ENCODE measurements around the gene GDPD2.

The GDPD2 gene

DNA sequence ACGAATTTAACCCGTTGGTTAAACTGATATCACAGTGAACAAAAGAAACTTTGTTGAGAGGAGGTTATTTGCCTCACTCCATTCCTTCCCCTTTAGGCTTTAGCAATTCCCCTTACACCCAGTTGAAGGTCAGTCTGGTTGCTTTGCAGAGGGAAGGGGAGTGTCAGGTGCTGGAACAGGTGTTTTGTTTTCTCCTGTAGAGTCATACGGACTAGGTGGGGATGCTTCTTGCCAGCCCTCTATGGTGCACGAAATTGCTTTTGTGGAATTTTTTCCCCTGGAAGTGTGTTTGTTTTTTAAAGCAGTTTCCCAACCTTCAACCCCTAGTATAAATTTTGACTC lies 54.6 kb downstream of the GDPD2 start:
- DNase-seq: no peak

DNA sequence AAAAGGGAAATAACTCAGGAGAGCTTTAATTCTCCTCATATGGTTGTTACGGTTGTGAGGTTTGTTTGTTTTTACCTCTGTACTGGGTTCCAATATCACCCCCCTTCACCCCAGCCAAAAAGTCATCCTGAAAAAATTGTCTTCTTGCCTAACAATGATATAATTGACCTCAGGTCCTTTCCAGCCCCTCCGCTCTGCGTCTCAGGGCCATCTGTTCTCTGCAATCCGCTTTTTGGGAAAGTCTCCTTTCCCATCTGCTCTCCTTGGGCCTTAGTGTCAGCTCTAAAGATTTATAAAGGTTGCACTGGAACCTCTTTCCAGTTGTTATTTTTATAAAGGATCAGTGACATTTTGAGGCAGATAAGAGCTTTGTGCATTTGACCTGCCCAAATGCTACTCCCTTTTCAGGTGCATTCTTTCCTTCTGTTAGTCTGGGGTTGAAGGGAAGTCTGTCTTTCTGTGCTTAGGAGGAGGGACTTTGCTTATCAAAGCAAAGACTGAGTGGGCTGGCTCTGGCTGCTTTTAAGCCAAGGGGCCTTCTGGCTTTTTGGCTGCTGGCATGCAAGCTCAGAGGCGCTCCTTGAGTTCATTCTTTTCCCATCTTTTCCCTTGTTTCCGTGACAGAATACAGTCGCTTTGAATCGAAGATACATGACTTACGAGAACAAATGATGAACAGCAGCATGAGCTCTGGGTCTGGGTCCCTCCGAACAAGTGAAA lies 55.6 kb downstream of the GDPD2 start:
- DNase-seq: peak; percentile 80 to 89

DNA sequence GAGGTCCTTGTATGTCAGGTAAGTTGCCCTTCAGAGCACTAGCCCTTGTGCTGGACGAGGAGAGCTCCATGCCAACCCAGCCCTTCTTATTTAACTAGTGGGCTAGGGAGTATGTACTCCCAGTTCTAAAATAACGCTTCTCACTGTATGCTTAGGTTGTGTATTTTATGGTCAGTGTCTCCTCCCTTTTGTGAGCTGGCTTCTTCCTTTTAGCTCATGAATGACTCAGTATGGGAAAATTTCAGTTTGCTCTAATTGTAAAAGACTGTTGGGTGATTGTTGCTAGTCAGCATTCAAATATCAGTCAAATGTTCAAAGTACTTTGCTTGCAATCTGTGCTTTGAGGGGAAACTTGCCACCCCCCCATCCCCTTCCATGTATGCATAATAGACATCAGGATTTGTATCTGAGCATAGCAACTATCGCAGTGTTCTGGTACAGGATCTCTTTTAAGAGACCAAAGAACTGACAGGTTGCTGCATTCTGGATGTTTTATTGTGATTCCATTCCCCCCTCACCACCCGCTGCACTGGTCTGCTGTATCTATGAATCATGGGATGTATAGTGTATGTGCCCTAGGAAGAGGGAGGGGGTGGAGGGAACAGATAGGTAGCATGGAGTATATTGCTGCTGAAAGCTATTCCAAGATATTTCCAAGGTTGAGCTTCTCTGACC lies 56.3 kb downstream of the GDPD2 start:
- peak in 1 of 2 experiments; percentile 20 for DNase-seq

DNA sequence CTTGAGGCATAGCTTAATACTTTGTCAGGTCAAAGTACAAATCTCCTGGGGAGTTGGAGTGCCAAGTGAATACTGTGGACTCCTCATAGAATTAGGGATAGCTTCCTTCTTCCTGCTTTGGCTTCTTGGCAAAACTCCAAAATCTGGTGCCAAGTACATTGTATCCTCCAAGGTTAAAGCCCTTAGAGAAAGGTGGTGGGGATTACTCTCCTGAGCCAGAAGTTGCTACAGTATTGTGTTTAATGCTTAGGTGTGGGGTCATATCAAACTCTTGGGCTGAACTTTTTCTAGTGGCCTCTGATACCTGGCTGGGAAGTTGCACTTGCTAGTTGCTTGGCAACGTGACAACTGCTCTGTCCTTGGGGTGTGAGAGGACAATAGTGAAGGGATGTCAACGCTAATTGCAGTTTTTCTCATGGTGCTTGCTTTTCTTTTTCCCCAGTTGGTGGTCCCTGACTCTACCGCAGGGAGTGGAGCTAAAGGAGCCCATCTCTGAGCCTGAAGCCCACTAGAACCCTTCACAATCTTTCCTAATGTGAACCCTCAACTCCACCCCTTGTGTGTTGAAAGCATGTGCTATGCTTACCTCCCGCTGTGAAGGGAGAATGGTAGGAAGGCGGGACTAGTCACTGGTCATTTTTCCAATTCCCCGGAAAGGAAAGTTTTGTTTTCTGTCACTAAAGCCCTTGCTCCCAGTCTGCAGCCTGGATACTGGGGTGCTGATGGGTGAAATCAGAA lies 57.0 kb downstream of the GDPD2 start:
- DNase-seq: peak in 1 of 2 experiments; percentile 42

DNA sequence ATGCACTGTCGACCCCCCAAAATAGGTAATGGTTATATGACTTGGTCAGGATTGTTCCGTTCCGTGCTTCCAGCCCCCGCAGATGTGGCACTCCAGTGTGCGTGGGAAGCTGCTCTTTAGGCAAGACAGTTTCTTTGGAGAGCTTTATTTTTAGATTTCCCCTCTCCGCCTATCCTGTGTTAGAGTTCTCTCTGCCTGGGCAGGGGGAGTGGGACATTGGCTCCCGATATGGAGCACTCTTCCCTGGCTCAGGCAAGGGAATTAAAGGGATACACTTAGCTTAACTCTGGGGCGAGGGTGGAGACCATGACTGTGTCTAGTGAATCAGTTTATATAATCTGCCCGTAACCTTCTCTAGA lies 57.5 kb downstream of the GDPD2 start:
- no peak for DNase-seq

DNA sequence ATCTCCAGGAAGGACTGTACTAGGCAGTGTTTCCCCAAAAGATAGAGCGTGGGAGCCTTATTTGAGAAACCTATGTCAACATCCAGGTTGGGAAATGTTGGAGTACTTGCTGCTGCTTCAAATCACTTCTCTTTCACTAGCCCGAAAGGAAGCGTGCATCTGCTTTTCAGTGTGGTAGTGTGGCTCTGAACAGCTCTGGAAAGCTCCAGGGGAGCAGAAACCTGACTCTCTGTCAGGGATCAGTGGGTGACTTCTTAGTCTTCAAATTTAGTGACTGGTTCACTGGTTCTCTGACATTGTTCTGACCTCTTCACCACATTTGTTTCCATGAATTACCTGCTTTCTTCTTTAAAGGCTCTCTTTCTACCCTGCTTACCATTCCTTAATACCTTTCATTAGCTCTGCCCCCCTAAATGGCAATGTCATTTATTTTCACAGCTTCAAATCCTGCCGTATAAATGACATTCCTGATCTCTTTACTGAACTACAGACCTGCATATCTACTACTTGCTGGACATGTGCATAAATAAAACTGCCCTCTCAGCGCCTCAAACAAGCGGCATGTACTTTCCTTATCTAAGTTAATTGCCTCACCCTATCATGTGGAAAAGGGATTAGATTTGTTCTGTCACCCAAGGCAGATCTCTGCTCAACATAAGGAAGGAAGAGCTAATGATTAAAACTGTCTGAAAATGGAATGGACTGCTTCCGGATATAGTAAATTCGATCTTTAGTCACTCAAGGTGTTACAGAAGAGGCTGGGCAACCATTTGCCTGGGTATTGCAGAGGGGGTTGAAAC lies 58.6 kb downstream of the GDPD2 start:
- no peak for DNase-seq

DNA sequence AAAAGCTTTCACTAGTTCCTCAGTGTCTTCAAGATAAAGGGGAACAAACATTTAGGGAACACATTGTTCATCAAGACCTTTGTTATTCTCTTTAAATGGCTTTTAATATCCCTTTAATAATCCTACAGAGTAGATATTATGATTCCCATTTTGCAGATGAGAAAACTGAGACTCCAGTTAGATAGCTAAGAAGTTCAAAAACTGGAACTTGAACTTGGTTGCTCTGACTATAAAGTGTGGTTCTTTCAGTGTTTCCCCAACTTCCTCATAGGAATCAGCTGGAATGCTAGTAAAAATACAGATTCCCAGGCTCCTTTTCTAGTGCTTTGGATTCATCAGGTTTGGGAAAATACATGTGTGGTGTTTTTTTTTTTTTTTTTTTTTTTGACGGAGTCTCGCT lies 59.2 kb downstream of the GDPD2 start:
- DNase-seq: no peak

Measured in NCI-H524 (cell line).